Brain pericyte (primary cell): ENCODE results near the gene GBE1.

ENCODE experiments used
- DNase-seq: peaks from one replicate; pipeline ENCODE4 v3.0.0-alpha.2; 2012; ENCODE audit warnings: low read depth, low spot score

GBE1 gene

DNA sequence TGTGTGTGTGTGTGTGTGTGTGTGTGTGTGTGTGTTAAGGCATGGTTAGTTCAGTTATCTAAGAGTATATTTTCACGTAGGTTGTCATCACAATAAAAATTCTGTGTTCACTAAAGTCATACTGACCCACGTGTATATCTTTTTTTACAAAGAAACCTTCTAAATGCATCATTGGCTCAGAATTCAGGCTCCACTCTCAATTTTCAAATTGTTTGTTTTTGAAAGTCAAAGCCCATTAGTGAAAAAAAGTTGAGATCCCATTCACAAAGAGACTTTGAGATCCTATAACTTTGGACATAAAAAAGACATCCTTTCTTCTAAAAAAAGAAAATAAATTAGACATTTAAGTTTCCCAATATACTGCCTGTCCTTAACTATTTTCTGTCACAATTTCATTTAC, 59.3 kb downstream of the GBE1 start:
- DNase-seq: no peak

DNA sequence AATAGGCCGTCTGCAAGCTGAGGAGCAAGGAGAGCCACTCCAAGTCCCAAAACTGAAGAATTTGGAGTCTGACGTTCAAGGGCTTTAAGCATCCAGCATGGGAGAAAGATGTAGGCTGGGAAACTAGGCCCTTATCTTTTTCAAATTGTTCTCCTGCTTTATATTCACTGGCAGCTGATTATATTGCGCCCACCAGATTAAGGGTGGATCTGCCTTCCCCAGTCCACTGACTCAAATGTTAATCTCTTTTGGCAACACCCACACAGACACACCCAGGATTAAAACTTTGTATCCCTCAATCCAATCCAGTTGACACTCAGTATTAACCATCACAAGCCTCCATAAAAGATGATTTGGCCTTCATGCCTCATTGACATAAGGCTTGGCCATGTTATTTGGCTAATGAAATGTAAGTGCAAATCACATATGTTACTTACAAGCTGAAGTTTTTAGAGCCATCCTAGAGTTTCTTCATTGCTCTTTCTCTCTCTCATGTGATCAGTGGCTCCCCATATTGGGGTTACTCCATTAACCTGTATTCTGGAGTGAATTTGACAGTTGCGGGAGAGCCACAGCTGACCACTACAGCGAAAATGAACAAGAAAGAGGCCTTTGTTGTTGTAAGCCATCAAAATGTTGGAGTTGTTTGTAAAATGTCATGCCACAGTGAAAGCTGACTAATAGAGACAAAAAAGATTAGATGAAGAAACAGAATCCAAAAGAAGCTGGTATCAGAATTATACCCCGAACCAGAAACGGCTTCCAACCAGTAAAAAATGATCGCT, 61.7 kb downstream of the GBE1 start:
- DNase-seq: no peak

DNA sequence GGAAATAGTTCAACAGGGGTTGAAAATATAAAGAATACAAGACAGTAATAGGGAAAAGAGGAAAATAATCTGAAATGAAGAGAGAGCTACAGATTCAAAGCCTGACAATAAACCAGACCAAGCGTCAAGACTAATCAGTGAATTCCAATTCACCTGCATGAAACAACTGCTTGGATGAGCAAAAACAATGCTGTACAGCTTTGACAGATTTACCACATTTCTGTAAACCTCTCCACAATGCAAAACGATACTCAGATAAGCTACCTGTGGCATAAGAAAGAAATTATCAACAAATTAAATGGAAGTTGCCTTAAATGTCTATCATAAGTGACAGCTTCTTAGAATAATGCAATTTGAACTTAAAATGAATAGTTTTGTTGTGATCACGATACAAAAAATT, 65.4 kb downstream of the GBE1 start:
- DNase-seq: no peak

DNA sequence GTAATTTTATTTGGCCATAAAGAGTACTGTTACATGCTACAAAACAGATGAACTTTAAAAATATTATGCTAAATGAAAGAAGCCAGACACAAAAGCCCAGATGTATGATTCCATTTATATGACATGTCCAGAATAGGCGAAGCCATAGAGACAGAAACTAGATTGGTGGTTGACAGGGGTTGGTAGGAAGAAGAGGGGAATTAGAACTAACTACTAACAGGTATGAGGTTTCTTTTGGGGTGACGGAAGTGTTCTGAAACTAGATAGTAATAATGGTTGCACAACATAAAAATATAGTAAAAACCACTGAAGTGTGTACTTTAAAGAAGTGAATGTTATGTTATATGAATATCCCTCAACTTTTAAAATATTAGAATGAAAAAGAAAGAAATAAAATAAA, 66.1 kb downstream of the GBE1 start:
- no peak for DNase-seq

DNA sequence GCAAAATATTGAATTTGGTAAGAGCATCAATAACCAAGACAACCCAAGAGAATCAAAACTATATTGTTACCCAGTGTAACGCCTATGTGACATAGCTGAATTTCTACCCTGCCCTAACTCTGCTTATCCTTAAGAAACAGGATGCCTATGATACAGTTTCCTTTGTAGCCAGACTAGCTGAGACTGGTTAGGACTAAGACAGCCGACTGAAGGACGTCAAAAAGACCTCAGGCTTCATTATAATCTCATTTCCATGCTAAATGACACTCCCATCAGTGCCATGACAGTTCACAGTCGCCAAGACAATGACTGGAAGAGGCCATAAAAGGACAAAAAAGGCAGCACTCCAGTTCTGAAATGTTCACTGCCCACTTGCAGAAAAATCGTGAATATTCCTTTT, 66.8 kb downstream of the GBE1 start:
- DNase-seq: no peak

DNA sequence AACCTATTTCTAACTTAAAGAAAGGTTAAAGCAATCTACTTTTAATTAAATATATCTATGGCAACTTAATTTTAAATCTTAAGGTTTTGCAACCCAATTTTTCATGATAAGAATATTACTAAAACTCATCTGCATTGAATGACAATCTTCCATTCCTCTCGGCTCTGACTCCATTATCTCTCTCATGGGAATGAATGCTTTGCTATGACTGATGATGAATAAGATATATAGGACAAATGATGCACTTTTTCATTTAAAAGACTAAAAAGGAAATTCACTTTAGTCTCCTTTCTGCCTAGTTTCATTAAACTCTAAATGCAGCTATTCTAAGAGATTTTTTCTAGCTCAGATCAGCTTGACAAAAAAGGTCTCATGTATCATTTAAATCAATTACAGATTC, 68.7 kb downstream of the GBE1 start:
- no peak for DNase-seq

DNA sequence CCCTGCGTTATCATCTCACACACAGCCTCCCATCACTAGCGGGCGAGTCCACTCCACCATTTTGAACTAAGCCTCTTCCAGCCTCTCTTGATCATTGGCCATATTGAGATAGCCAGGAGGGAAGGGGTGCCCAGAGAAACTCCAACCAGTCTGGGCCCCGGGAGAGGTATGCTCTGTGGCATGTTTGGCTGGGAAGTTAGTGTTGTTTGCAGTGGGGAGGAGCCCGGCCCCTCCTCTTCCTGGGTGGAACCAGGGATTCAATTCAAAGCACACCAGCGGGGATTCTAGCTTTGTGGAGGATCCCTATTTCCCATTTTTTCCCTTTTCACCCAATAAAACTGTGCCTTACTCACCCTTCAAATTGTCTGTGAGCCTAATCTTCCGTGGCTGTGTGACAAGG, 71.8 kb downstream of the GBE1 start:
- DNase-seq: no peak

DNA sequence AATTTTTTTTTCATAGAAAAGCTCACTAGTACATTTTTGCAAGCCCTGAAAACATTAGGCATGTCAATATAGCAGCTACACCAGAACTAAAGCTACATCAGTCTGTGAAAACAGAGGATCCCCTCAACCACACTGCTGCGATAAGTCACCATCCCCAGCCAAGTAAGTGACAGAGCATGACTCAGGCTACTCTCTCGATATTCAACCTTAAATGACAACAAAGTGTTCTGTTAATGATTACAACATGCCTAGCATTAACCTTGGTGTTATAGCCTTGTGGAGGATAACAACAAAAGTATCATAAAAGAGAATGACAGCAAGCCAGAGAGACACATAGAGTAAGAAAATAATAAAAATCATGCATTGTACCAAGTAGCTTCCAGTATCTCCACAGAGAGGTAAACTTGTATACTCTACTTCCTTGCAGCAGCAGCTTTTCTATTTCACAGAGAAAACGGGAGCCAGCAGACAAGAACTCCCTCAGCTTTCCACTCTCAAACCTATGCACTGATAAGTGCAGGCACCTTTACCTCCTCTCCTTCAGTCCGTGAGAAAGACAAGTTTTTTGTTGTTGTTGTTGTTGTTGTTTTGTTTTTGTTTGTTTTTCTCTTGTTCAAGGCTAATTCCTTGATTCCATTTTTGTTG, 76.6 kb downstream of the GBE1 start:
- DNase-seq: no peak

DNA sequence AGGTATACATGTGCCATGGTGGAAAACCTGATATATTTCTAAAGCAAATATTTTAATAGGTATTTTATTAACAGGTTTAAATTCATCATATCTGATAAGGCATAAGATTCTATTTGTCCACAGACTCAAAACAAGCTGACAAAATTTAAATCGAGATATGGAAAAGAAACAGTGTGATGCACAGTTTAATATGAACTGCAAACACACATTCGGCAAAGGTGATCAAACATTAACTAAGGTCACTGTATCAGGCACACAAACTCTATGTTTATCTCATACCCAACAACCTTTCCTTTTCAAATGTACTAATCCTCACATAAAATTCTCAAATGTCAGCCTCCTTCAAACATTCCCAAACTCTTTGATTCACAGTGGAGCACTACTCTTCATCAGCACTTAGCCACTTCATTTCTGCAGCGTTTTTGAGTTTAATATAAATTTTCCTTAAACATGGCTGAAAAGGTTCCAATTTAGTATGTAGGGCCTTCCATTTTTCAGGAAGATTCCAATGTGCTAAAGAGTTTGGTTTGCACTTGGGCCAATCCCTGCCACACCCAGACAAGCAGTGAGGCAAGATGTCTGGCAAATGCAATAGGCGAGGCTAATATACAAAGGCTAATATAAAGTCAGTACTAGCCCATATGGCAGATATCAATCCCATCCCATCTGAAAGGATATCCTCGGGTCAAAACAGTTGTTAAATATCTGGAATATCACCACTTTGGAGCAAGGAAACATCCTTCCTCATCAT, 84.6 kb downstream of the GBE1 start:
- no peak for DNase-seq

DNA sequence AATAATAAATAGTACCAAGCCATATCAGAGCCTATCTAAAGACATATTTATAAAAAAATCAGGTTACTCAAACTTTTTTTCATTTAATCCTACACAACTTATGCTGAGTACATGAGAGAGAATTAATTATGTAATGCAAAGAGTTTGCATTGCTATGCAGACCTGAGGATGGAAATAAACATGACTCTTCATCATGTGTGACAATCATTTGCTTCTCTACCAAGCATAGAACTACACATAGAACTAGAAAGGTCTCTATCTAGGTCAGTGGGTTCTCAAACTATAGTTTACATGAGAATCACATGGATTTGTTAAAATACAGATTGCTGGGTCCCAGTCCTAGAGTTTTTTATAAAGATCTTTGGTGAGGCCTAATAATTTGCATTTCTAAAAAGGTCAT, 86.8 kb downstream of the GBE1 start:
- no peak for DNase-seq

DNA sequence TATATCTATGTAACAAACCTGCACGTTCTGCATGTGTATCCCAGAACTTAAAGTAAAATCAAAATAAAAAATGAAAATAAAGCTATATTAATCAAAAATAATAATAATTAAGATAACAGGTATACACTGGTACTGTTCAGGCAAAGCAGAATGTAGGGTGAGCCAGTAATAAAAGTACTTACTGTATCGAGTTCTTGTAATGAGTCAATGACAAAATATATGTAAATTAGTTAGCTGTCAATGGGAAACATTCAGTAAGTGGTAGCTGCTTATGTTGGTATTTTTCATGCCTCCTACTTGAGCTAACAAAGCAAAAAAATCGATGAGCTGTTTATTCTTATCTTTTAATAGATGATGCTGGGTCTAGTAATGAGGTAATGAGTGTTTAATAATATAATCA, 93.2 kb downstream of the GBE1 start:
- no peak for DNase-seq

DNA sequence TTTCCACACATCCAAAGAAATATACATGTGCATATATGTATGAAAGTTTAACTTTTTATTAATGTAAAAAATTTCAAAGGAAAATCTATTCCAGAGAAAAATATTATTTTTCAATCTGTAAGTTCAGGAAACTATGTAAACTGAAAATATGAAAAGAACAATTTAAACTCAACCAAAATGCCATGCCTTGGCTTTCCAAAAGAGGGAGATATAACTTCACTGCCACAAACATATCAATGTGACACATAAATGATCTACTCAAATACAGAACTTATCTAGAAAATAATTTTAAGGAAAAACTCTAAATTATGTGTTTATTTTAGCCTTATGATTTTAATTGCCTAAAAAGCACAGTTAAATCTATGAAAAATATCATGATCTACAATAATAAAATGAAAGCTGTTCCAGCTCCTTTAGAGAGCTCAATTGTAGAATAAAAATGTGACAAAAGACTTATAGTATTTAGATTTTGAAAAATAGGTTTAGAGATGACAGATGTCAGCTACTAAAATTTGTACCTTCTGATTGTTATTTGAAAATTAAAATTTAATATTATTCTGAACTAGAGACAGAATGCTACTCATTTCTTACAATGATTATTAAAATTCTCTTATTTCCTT, 94.8 kb downstream of the GBE1 start:
- no peak for DNase-seq

DNA sequence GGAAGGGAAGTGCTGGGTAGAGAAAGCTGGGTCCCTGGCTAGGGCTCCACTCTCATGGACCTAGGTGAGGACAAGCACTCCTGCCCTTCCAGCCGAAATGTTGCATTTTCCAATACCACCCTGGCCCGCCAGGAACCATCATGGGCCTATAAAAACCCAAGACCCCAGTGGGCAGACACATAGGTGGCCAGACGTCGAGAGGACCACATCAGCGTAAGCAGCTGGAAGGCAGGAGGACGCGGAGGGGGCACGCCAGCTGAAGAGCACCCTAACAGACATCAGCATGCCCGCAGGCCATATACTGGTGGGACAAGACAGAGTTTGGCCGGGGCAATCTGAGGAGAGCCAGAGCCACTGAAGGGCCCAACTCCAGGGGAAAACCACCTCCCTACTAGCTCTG, 98.3 kb downstream of the GBE1 start:
- no peak for DNase-seq

DNA sequence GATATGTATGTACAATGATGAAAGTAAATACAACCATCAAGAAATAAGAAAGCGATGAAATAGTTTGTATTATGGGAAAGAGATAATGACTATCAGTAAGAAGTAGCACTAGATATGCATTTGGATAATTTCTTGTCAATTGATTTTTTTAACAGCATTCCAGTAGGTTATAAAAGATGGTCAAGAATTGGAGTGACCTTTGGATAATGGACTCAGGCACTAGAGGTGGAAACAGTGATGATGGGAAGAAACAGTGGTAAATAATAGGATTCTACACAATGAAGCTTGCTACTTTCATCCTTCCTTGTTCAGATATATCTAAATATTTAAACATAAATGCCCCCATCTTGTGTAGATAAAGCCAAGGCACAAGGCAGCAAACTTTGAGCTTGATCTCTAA, 101.4 kb downstream of the GBE1 start:
- DNase-seq: no peak

DNA sequence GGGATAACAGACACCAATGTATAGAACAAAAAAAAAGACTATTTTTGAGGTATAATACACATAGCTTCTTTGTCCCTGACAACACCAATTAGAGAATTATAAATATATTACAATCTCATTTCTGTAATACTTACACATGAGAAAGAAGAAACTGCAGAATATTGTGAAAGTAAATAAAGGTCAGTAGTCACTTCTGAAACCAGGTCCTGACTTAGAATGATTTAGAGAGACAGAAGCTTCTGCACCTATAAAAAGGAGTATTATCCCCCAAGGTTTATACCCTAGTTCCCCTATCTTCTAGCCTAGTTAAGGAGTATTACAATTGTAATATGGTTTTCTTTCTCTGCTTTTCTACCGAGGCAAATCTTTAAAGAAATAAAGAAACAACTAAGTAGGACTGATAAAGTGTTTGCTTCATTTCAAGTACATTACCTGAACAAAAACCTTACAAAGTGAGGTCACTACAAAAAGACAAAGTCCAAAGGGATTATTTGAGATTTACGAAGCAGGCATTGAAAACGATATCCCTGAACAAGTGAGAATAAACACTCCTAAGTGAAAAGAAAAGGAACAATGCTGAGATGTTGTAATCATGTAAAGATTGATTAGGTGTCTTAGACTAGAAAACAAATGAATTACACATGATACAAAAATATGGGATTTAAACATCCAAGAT, 103.0 kb downstream of the GBE1 start:
- no peak for DNase-seq

DNA sequence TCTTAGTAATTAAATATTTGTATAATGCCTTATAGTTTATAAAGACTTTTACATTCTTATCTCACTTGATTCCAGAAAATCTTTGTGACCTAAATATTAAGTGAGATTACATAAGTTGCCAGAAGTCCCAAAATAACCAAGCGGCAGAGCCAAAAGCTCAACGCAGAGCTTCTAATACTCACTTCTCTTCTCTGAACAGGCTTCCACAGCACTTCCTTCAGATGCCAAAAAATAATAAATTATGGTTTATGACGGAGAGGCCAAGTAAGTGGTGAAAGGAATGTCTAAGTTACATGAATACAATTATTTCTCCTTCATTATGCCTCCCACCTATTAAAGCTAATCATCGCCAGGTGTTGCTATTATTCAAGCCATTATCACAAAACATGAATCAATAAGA, 110.3 kb downstream of the GBE1 start:
- DNase-seq: no peak

DNA sequence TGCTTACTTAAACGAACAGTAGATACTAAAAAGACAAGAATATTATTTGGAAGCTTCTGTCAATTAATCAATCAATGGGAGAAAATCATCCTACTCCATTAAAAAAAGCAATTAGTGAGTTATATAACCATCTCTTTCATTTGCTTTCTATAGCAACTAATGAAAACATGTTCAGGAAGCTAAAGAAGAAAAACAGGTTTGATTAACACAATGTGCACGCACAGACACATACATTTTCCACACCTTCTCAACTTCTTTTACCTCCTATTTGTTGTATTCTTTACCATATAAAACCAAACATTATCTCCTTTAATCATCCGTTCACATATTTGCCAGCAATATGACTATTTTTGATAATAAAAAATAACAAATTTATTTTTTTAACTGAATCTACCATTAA, 111.3 kb downstream of the GBE1 start:
- DNase-seq: no peak

DNA sequence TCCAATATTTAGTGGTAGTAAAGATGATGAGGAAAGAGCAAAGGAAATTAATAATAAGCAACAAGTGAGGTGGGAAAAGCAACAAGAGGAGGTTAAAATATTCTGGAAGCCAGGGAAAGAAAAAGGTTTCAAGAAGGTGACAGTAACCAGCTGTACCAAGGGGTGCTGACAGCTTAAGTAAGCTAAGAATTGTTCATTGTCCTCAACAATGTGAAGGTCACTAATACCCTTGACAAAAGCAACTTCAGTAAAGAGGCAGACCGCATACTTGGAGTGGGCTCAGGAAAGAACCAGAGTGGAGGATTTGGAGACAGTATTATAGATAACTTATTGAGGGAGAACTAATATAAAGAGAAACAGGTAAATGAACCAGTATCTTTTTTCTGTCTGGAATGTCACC, 116.2 kb downstream of the GBE1 start:
- DNase-seq: no peak

DNA sequence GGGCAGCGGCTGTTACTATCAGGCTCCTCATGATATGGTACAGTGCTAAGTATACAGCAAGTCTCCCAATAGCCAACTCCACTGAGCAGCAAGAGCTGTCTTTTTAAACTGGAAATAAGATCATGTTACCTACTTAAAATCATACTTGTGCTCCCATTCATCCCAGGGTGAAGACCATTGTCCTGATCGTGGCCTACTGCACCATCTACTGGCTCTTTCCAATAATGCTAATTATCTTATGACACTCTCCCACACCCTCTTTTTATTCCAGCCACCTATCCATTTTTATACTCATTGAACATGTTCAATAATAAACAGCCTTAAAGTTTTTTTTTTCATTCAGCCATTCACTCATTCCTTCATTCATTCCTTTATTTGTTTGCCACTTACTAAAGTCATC, 117.7 kb downstream of the GBE1 start:
- peak; percentile 4 for DNase-seq

DNA sequence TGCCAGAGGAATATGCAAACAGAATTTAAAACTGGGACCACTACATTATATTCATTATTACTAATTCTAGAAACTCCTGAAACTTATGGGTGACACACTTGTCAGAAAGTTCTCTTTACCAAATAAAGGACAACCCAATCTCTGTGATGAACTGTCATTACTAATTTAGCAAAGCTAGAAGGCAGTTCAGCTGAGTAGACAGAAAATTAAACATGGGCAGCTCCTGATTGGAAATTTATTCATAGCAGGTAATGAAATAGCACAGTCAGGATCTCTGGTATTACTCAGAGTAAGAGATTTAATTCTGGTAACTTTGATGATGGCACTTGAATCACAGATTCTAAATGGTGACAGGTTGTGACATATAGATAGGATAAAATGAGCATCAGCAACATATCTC, 123.0 kb downstream of the GBE1 start:
- no peak for DNase-seq

DNA sequence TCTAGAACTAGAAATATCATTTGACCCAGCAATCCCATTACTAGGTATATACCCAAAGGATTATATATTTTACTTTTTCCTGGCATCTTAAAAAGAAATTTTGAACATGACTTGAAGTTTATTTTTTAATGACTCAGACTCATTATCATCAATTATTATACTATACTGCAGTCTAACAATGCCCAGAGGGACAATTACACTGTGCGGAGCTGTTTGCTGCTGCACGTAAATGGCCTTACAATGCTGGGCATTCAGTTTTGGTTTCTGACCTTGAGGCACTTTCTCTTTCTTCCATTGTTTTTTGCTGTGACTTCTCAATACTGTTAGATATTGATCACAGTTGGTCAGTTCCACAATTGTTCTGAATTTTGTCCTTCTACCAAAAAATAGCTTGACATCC, 128.8 kb downstream of the GBE1 start:
- no peak for DNase-seq

DNA sequence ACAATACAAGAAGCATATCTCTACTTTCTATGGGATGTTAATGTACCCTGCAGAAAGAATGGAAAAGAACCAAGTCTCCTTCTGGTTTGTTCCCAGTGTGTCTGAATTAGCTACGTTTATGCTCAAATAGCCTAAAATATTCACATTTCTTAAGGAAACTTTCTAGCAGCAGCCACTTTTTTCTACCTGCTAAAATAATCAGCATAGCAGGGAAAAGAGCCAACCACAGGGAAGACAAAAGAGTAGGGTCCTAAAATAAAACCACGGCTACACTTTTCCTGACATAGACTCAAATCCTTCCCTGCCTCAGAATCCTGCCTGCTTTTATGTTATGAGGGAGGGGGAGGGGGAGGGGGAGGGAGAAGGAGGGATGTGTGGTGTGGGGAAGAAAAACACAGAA, 136.7 kb downstream of the GBE1 start:
- DNase-seq: no peak
